SK-N-MC (cell line): ENCODE measurements around the gene POLD1.

Experiments used
- EZH2 ChIP-seq: fragments of 200-600 bp; sonication (generic); IDR thresholded peaks from one replicate; pipeline ENCODE4 v1.6.1; 2017; ENCODE audit warnings: antibody characterized with exemption
- FOXP2 ChIP-seq: optimal IDR thresholded peaks from 2 replicates; pipeline ENCODE3; 2011; ENCODE audit warnings: mild to moderate bottlenecking, moderate library complexity; ENCODE audit not compliant: insufficient read depth; ENCODE audit errors: extremely low read length, control extremely low read depth
- POLR2AphosphoS5 ChIP-seq: IDR thresholded peaks from 2 replicates; pipeline ENCODE4 v1.6.1; 2012; ENCODE audit warnings: mild to moderate bottlenecking, low read depth, low read length, borderline replicate concordance

- TF ChIP-seq POLR2AphosphoS5 (no peak), EZH2 (no peak), FOXP2 (no peak)
Measured at GRCh38 chr19:50467566-50467965, 83.4 kb downstream of the POLD1 start.
